ENCODE data around the gene UBA6.

- no peak for TF ChIP-seq EZH2 (IDR thresholded peaks at IDR 0.05; ENCODE audit: insufficient read depth, poor library complexity, severe bottlenecking)
- TF ChIP-seq EZH2phosphoT487 (IDR thresholded peaks at IDR 0.05; ENCODE audit: insufficient read depth, low read depth) = no peak
Observed at GRCh38 chr4:67700738-67701516, at the start of gene UBA6.
